Panc1 (cell line): Measurements from ENCODE around the gene KCNG2.

Experiments
- POLR2AphosphoS5 ChIP-seq: IDR thresholded peaks from 2 replicates; pipeline ENCODE4 v1.6.1; 2012; ENCODE audit warnings: mild to moderate bottlenecking, low read depth, low read length, moderate library complexity
- TF ChIP-seq, protein P1 (sequence below): fragments of 450-650 bp; IDR thresholded peaks from 2 replicates; pipeline ENCODE4 v1.5.1; 2017; ENCODE audit warnings: mild to moderate bottlenecking

DNA sequence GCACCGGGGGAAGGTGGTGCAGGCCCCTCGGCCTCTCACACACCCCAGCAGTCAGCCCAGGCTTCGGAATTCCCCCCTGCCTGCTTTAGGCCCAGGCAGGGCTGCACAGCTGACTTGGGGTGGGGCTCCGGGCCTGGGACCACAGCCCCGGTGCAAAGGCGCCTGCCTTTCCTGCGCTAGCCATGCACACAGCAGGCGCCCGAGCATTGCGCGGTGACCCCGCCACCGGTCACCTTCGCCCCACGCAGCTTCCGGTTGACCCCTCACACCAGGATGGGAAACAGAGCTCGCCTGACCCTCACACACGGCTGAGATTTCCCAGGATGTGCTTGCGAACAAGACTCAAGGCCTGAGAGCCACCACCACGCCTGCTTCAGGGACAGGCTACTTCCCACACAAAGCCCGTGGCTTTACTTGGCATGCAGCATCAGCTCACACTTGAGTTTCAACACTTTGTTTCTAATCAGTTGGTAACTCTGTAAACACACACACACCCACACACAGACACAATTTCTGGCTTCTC lies 107.7 kb downstream of the KCNG2 start:
- TF ChIP-seq, protein P1, sequence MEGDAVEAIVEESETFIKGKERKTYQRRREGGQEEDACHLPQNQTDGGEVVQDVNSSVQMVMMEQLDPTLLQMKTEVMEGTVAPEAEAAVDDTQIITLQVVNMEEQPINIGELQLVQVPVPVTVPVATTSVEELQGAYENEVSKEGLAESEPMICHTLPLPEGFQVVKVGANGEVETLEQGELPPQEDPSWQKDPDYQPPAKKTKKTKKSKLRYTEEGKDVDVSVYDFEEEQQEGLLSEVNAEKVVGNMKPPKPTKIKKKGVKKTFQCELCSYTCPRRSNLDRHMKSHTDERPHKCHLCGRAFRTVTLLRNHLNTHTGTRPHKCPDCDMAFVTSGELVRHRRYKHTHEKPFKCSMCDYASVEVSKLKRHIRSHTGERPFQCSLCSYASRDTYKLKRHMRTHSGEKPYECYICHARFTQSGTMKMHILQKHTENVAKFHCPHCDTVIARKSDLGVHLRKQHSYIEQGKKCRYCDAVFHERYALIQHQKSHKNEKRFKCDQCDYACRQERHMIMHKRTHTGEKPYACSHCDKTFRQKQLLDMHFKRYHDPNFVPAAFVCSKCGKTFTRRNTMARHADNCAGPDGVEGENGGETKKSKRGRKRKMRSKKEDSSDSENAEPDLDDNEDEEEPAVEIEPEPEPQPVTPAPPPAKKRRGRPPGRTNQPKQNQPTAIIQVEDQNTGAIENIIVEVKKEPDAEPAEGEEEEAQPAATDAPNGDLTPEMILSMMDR: no peak
- no peak for TF ChIP-seq POLR2AphosphoS5
